Sciatic nerve (tissue), 2 donors: Measurements from ENCODE around the gene ADORA2A. TPM values are rescaled to one million over a fixed set of nuclear protein-coding genes. Genes with fewer than 3 reads are reported as not detected.

Experiments used
- ATAC-seq: fragments of 200-7000 bp; cut with Tn5 transposase; one replicate; pipeline ENCODE4 v1.9.1; 2020; ENCODE audit warnings: mild to moderate bottlenecking, moderate library complexity
- DNase-seq: peaks from one replicate; pipeline ENCODE4 v3.0.0-alpha.2; 2020; ENCODE audit warnings: low spot score
- intact Hi-C: fragments of 100-400 bp; cut with DNase I; formaldehyde crosslinking; loops from one replicate; pipeline ENCODE4 v1.14.2; 2022
- total RNA-seq: library from RNA; stranded (reverse); fragmentation: NEBNext Ultra II Directional; extraction: Animal tissue kit (Norgen Biotek cat#: 25700); gene quantifications from one replicate; pipeline ENCODE4 v1.2.1, GENCODE V29; 2021
- donor health status: DM: no; HTN: no; CAD: no.
- donor health status: DM: no; HTN: no; CAD: no.

ADORA2A gene
- total RNA-seq, 1 donor from 2014 or later: 8.4 TPM

DNA sequence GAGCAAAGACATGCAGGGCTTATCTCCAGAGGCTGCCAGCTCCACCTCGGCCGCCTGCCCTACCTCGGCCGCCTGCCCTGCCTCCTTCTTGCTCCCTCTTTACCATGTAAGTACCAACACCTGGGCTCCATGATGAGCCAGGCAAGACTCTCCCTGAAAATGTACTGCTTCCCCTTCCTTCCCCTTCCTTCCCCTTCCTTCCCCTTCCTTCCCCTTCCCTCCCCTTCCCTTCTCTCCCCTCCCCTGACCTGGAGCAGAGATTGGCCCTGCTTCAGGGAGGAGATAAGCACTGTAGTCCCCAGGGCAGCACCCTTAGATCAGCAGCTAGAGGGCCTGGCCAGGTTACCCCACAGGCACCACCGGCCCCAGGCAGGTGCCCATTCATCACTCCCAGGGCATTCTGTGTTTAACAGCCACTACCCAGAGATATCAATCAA is 25.4 kb upstream of the ADORA2A start:
- intact Hi-C loops: no loop called here
- ATAC-seq (no peak), DNase-seq (no peak)

DNA sequence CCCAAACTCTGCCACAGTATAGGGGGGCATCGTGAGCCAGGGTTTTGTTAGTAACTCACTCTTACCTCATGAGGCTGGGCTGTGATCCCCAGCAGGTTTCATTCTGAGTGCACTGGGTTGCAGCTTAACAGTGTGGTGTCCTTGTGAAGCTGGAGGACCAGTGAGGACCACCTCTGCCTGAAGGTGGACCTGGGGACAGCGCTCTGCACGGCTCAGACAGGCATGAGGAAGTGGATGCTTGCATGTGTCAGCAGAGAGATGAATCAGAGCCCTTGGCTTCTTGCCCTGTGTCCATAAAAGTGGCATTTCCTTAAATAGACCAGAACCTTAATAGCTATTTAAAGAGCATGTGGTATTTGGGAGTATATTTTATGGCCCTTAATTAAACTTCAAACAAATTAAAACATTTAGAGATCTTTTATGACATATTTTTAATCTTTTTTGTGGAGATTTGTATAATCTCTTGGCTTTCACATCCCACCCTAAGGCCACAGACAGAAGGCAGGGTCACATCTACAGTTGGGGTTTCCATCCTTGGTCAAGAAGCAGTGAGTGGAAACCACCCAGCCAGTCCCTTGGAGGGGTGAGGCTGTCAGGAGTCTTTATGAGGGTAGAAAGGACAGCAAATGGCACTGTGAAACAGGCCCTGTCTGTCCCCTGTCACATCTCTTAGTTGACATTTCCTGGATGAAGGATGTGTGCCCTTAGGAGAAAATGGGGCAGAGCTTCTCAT is 24.8 kb upstream of the ADORA2A start:
- ATAC-seq: peak; percentile 68
- intact Hi-C loops: no loop called here
- no peak for DNase-seq

DNA sequence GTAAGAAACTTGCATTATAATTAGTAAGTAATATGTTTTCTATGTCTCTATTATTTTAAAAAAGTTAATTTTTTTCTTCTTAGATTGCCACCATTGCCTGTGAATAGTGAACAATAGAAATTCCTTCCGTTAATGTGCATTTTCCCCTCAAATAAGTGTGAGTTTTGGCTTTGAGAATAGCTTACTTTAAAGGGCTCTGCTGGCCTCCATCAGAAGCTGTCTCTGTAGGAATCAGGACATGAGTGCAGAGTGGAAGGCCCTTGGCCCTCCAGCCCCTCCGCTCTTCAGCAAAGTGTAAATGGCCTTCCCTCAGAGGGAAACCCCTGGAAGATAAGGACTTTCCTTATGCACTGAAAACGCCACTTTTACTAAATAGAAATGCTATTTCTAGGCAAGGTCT is 24.1 kb upstream of the ADORA2A start:
- intact Hi-C loops: no loop called here
- ATAC-seq (no peak), DNase-seq (no peak)

DNA sequence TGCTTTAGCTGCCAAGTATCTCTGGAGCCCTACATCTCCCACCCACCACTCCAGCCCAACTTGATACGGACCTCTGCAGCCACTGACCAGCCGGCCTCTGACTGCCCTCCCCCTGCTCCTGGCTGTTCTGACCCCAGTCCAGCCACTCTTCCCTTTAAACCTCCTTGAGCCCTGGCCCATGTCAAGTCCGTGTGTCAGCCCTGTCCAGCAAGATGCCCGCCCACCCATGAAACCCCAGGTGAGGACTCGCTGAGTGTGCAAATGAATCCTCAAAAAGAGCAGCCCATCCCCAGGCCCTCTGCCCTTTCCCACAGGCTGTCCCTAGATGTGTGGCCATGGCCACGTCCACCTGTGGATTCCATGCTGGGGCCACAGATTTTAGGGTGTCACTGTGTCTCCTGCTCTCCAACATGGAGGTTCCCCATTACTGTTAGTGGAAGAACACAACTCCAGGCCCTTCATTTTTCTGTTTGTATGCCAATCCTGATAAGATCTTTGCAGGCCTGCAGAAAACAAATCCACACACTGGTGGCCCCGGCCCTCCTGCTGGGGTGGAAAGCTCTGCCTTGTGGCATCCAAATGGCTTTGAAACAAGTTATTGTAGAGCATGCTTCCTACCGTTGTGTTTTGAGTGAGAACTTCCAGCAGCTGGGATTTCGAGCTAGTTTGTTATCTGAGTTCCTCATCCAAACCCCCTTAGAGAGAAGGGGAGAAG is 22.7 kb upstream of the ADORA2A start:
- DNase-seq (no peak), ATAC-seq (no peak)
- intact Hi-C loops: no loop called here

DNA sequence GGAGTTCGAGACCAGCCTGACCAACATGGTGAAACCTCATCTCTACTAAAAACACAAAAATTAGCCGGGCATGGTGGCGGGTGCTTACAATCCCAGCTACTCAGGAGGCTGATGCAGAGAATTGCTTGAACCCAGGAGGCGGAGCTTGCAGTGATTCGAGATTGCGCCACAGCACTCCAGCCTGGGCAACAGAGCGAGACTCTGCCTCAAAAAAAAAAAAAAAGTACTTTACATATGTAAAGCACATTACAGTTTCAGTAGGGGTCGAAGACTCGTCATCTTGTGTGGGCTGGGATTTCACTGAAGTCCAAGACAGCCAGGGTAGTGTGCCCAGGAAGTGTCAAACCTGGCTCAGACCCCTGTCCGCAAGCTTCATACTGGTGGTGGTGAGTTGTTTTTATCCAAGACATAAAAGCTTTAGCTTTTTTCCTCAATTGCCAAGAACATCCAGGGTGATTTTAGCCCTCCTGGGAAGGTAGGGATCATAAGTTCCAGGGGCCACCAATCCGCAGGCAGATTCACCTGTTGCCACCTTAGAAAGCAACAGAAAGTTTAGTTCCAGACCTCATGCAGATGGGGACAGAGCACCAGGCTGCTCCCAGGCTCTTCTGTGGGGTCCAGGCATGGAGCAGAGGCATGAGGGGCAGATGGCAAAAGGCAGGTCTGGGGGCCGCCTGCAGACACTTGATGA is 21.6 kb upstream of the ADORA2A start:
- DNase-seq (no peak), ATAC-seq (no peak)
- intact Hi-C loops: no loop called here

DNA sequence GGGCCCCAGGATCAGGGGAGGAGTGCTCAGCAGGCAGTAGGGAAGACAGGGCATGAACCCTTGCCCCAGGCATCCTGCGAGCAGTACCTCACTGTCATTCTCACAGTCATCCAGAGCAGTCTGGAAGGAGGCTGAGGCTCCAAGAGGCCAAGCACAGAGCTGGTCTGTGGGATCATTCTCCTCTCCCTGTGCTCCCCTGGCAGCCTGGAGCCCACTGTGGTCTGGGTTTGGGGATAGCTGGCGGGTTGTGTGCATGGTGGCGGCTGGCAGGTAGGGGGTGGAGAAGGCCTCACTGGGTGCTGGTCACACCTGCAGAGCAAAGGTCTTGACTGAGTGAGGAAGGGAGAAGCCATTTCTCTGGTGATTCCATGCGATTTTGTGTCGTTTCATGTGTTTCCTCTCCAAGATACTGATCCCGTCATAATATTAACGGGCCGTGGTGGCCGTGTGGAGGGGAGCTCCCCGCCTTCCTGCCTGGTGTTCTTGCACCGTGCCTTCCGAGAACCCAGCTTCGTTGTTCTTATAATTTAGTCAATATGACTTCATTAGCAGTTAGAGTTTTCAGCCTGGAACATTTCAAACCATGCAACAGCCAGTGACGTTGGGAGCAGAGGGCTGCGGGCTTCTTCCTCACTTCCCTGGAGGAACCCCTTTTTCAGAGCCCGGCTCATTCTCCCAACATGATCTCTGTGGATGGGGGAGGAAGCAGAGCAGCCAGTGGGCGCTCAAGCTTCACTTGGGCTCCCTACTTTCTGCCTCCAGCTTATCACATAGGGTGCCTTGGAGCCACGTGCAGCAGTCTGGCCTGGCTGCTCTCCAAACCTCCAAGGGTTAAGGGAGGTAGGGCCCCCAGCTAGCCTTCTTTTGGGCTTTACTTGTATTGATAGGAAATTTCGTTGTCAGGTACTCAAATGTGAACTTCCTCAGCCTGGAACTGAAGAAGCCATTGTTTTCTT is 20.8 kb upstream of the ADORA2A start:
- intact Hi-C loops: no loop called here
- no peak for DNase-seq
- peak; percentile 42 for ATAC-seq

DNA sequence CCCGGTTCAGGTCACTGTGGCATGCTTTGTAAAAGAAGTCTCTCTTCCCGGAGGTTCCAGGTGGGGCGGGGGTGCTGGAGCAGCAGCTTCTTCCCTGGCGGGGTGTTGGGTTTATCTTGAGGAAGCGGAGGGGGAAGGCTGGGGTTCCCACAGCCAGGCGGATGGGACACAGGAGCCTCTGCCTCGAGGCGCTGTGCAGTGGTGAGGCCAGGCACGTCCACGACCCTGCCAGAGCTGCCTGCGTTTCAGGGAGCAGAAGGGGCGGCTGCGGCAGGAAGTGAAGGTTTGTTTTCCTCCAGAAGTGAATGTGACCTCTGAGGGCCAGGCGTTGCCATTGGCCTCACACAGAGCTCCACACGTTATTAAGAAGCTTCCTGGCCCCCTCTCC is 20.1 kb upstream of the ADORA2A start:
- no peak for DNase-seq
- ATAC-seq: peak; percentile 66
- intact Hi-C loops: no loop called here

DNA sequence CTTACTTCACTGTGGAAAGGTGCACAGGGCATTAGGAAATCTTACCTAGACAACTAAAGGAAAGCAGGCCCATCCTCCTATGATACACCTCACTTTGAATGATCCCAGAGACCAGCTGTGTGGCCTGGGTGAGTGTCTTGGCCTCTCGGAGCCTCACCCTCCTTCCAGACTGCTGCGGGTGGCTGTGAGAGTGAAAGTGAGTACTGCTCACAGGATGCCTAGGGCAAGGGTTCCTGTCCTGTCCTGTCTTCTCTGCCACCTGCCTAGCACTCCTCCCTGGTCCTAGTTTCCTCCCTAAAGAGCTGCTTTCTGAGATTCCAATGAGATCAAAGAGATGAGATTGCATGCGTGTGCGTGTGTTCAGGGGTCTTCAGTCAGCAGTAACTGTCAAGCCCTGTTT is 19.5 kb upstream of the ADORA2A start:
- intact Hi-C loops: no loop called here
- ATAC-seq: no peak
- DNase-seq: no peak

DNA sequence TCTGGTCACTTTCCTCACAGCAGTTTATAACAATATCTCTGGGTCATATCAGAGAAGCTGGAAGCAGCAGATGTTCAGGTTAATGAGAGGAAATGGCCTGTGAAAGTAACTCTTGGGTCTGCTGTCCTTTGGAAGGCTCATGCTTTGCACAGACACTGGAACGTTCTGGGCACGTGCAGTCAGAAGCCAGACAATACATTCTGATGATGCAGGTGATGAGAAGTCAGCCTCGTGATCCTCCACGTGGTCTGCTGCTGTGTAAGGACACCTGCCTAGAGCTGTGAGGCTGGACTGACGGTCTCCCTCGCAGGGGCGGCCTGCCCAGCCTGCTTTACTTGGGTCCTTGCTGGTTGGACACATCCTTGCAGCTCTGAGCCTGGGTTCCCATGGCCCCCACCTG is 18.8 kb upstream of the ADORA2A start:
- ATAC-seq: no peak
- intact Hi-C loops: no loop called here

DNA sequence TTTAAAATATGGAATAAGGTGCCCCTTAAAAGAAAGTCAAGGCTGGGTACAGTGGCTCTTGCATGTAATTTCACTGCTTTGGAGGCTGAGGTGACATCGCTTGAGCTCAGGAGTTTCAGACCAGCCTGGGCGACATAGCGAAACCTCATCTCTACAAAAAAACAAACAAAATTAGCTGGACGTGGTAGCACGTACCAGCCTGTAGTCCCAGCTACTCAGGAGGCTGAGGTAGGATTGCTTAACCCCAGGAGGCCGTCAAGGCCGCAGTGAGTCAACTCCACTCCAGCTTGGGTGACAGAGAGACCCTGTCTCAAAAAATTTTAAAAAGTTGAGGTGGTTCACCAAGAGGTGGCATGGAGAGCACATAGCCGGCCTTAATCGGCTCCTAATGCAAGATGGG is 17.7 kb upstream of the ADORA2A start:
- intact Hi-C loops: no loop called here
- DNase-seq (no peak), ATAC-seq (no peak)

More for the DNA sequence above, 18.8 kb upstream of the ADORA2A start:
- DNase-seq: no peak

DNA sequence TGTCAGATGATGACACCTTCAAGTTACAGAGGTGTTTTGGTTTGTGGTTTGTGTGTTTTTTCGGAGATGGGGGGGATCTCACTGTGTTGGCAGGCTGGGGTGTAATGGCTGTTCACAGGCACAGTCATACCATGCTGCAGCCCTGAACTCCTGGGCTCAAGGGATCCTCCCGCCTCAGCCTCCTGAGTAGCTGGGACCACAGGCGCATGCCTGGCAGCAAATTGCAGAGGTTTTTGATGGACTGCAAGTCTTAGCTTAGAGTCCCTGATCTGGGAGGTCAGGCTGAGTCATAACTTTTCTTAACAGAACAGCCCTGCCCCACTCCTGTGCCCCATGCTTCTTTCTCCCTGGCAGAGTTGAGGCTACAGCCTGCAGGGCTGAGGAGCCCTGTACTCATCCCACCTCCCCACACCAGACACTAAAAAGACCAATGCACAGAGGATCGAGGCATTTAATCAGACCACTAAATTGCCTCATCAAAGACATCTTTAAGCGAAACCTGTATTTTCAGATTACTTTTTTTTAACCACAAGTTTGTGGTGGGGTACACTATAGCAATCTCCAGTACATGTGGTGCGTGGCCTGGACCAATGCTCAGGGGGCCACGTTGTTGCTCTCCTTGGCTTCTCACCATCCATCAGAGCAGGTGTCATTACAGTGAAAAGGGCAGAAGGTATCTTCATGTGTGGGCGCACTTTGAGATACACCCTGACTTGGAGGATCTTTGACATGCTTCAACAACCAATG is 17.1 kb upstream of the ADORA2A start:
- DNase-seq: no peak
- intact Hi-C loops: no loop called here
- no peak for ATAC-seq

DNA sequence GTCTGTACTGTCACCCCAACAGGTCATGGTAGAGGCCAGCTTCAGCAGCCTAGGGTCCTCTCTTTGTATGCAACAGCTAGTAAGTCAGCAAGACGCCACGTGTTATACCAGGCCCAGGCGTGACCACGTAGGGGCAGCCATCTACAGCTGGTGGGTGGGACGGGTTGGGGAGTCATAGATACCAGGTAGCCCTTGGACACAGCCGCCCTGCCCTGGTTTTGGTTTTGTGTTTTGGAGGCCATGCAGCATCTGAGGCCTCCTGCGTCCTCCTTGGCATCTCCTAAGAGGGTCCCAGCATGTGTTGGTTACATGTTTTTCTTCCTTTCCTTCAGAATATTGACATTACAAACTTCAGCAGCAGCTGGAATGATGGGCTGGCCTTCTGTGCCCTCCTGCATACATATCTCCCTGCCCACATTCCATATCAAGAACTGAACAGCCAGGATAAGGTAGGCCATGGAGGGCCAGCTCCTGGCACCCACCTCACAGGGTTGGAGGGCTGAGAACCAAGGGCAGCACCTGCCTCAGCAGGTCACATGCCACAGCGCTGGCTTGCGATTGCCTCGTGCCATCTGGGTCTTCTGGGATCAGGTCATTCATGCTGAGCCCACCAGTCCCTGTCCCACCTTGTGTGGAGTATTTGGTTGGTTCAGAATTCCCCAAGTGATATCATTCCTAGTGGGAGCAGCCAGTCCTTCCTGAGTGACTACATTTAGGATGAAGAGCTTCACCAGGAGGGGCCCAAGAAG is 16.0 kb upstream of the ADORA2A start:
- ATAC-seq: no peak

DNA sequence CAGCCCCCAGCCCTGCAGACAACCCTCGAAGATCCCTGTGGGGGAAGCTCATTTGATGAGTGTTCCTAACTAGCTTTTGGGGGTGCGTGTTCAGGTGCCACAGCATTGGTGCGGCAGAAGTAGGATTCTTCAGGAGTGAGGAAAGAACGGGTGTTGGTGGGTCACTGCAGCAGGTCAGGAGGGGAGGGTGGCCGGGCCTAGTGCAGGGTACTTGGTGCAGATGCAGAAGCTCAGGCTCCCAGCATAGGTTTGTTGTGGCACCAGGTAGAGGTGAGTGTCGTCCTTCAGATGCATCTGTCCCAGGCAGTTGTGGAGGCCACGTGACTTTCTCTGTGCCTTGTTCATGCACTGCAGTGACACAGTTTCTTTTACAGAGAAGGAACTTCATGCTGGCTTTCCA is 15.1 kb upstream of the ADORA2A start:
- ATAC-seq: no peak
- no peak for DNase-seq
- intact Hi-C loops: no loop called here

More for the DNA sequence above, 16.0 kb upstream of the ADORA2A start:
- intact Hi-C loops: no loop called here
- DNase-seq: no peak

DNA sequence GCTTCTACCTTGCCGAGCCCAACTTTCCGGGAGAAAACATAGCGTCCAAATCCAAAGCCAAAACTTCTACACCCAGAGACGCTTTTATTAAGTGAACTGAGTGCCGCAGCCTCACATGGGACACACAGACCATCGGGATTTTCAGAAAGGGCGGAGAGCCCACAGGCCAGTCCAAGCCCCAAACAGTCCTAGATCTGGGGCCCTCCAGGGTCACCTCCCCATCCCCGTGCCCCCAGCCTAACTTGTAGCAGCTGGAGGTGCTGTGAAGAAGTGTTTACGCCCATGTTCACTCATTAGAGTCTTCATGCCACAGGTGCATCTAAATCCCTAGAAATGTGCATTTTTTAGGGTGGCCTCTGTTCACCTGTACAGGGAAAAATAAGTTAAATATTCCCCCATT is 14.1 kb upstream of the ADORA2A start:
- ATAC-seq: no peak
- intact Hi-C loops: no loop called here

DNA sequence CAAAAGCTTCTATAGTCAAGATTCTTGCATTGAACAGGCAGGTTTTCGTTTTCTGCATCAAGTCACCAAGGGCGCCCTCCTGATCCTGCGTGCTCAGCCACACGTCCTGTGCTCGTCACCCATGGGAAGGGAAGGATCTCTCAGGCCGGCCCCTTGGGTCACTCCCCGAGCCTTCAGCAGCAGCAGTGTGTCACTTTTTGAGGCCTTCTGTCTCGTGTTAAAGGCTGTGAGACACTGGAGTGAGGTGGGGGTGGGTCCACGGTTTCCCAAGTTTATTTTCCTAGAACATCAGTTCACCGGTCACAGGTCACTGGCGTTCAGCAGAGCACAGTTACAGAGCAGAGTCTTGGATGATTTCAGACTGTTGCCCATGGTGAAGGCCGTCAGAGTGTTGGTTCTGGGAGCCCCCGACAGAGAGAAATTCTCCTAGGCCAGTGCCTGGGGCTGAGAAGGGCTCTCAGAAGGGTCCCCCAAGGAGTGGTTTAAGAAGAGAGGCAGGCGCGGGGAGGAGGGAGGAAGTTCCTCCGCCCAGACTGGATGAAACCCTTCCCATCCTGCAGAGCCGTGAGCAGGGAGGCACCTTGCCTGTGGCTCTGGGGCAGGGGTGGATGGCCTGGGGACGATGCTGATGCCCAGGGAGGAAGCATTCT is 13.5 kb upstream of the ADORA2A start:
- ATAC-seq (peak; percentile 29), DNase-seq (no peak)
- intact Hi-C loops: no loop called here

More for the DNA sequence above, 14.1 kb upstream of the ADORA2A start:
- no peak for DNase-seq

DNA sequence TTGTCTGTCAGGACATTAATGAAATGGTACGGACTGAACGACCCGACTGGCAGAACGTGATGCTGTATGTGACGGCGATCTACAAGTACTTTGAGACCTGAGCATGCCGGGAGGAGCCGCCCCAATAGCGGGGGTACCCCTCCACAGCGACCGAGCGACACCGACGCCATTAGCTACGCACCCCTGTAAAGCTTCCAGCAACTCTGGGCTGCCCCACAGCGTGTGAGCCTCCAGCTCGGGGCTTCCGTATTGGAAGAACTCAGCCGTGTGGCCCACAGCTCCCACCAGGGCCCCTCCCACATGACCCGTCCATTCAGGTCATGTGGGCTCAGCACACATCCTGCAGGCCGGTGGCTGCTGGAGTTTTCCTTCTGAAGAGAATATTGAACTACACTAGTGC is 12.9 kb upstream of the ADORA2A start:
- peak; percentile 18 for ATAC-seq
- intact Hi-C loops: no loop called here
- DNase-seq: no peak
